Epidermal melanocyte (primary cell): ENCODE data around the gene ZZZ3.
A peak's percentile ranks its signal among the peaks of the same experiment; 100 is the strongest.
"Not testable (repeated sequence)": the region's sequence is repeated elsewhere in the genome, so short reads cannot be mapped to it uniquely, and the experiment has no call there.

Source experiments
- DNase-seq: peaks from one replicate; pipeline ENCODE4 v3.0.0; 2011; ENCODE audit warnings: low spot score; ENCODE audit not compliant: insufficient read length

The ZZZ3 gene

GRCh38 chr1:77682460-77683159 is at the start of gene ZZZ3:
TSS of gene ZZZ3 (minus strand) at chr1:77682658. CDS start at chr1:77633354, 49,304 bp downstream.
- peak; percentile 75 for DNase-seq

- DNase-seq: no peak
These were observed 49.6 kb upstream of the ZZZ3 start for GRCh38 chr1:77732090-77732489.

- no peak for DNase-seq
These were observed 43.2 kb upstream of the ZZZ3 start for GRCh38 chr1:77725706-77726105.

DNA sequence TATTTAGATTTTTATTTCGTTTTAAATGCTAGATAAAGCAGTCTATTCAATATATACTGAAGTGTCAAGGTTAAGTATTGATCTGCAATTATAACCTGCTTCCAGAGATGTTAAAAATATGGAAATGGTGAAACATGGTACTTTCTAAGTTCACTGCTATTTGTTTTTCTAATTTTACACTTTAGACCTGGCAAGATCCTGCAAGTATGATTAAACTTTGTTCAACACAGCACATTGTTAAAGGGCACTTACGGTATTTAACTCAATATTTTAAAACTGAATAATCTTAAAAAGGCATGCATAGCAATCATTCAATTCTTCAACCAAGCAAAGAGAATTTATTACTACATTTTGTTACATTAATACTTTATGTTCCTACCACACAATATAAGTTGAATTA is 35.7 kb upstream of the ZZZ3 start:
- no peak for DNase-seq

GRCh38 chr1:77716065-77716464 is 33.6 kb upstream of the ZZZ3 start:
- DNase-seq: no peak

- no peak for DNase-seq
These were observed 27.3 kb upstream of the ZZZ3 start for GRCh38 chr1:77709727-77710126.

- no peak for DNase-seq
These were observed 23.9 kb upstream of the ZZZ3 start for GRCh38 chr1:77706321-77706720.

GRCh38 chr1:77704736-77705135 is 22.3 kb upstream of the ZZZ3 start:
- no peak for DNase-seq

DNA sequence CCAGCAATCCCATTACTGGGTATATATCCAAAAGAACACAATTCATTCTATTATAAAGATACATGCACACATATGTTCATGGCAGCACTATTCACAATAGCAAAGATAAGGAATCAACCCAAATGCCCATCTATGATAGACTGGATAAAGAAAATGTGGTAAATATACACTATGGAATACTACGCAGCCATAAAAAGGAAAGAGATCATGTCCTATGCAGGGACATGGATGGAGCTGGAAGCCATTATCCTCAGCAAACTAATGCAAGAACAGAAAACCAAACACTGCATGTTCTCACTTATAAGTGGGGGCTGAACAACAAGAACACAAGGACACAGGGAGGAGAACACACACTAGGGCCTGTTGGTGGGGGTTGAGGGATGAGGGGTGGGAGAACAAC is 17.2 kb upstream of the ZZZ3 start:
- not testable (repeated sequence) for DNase-seq

DNA sequence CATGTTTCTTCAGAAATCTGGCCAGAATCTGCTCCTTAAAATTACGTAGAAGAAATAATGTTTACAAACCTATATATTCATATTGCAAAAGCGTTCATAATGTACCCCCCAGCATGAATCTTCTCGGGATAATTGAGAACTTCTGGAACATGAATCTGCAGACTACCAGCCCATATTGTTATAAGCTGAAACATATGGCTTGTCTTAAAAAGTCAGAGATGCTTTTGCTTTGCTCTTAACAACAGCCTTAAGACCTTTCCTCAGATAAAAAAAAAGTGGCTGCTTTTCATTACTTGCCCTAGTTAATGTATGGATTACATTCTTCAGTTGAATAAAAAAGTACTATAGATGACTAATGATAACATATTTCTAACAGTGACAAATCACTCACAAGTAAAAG is 15.0 kb upstream of the ZZZ3 start:
- DNase-seq: no peak

GRCh38 chr1:77688939-77689338 is 6.5 kb upstream of the ZZZ3 start:
- no peak for DNase-seq

DNA sequence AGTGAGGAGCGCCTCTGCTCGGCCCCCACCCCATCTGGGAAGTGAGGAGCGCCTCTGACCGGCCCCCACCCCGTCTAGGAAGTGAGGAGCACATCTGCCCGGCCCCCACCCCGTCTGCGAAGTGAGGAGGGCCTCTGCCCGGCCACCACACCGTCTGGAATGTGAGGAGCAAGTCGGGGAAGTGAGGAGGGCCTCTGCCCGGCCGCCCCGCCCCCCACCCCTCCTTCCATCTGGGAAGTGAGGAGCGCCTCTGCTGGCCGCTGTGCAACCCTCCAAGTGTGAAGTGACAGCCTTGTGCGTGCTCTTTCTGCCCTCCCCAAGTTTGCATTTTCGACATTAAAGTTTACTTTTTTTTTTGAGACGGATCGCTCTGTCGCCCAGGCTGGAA is 5.1 kb upstream of the ZZZ3 start:
- no peak for DNase-seq

DNA sequence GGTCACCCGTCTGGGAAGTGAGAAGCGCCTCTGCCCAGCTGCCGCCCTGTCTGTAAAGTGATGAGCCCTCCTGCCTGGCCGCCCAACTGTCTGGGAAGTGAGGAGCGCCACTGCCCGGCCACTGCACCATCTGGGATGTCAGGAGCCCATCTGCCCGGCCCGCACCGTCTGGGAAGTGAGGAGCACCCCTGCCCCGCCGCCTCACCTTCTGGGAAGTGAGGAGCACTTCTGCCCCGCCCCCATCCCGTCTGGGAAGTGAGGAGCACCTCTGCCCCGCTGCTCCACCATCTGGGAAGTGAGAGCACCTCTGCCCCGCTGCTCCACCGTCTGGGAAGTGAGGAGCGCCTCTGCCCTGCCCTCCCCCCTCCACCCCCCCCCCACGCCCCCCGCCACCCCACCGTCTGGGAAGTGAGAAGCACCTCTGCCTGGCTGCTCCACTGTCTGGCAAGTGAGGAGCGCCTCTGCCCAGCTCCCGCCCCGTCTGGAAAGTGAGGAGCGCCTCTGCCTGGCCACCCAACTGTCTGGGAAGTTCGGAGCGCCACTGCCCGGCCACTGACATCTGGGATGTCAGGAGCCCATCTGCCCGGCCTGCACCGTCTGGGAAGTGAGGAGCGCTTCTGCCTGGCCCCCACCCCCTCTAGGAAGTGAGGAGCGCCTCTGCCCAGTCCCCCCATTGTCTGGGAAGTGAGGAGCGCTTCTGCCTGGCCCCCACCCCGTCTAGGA is 4.5 kb upstream of the ZZZ3 start:
- no peak for DNase-seq

DNA sequence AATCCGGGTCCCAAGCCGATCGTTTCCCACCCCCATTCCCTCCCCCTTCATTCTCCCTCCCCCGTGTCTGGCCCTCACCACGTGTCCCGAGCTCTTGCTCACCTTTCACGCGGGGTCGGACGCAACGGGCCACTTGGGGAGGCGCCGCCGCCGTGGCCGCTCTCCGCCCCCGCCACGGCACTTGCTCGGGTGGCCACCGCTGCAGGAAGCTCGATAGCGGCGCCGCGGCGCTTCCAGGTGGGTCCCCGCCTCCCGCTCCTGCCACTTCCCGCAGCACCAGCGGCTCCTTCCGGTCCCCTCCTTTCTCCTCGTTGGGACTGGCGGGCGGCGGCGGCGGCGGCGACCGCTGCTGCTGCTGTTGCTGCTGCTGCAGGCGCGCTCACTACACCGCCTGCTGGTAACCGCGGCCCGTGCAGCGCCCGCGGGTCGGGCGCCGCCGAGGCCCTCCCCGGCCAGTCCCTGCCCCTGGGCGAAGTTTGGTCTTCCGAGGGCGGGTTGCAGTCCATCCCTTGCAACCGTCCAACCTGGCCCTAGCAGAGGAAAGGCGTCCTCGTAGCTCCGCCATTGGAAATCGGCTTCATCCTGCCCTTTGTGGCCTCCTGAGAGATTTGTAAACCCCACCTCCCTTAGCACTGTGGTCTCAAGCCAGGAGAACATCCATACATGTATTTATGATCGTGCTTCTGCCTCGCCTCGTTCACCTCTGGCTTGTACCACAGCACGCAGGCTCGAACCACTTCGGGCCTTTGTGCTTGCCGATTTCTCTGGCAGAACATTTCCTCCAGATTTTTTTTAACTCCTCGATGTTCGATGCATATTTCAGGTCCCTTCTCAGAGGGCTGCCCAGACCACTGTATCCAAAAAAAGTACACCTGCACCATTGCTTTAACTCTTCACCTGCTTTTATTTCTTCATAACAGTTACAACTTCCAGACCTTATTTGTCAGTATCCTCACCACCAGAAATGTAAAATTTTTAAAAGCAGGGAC is 996 bp upstream of the ZZZ3 start:
- DNase-seq: peak; percentile 85

DNA sequence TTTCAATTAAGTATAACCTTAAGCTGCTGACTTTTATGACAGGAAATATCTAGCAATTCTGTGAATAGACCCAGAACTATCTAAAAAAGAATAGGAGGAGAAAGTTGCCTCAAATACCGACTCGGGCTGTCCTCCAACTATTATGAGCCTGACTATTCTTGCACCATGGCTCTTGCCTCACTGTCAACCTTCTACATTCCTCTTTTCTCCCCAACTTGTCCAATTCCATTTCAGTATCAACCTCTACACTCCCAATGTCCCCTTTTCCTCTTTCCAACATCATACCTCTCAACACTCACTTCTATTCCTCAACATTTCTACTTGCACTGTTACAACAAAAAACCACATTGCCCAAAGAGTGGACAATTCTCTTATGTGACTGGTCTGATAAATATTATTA is 2.3 kb downstream of the ZZZ3 start:
- no peak for DNase-seq

DNA sequence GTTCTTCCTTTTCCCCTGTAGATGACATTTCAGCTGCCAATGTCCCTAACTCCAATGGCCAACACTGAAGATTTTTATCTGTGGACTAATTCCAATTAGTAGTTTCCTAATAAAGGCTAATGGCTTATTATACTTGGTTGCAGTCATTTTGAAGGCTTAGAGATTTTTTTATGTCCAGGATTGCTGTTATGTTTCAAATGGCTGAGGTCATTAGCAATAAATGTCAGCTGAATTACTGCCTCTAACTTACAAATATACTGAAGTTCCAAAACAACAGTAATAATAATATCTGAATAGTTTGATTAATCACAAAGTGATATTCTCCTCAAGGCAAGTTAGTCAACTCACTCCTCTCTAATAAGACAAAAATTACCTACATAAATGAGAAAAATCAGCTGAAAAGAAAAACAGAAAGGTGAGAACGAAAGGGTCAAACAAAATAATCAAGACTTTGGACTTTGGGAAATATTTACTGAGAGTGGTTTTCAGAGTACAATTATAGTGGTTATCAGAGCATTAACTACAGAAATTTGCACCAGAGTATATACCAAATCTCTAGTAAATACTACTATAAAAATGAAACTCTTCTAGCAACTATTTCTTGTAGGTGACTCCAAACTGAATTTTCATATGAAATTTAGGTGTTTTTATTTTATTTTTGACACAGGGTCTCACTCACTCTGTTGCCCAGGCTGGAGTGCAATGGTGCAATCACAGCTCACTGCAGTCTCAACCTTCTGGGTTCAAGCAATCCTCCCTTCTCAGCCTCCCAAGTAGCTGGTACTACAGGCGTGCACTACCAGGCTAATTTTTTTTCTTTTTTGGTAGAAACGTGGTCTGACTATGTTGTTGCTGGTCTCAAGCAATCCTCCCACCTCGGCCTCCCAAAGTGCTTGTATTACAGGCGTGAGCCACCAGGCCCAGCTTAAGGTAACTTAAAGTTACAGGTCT is 3.5 kb downstream of the ZZZ3 start:
- DNase-seq: no peak

DNA sequence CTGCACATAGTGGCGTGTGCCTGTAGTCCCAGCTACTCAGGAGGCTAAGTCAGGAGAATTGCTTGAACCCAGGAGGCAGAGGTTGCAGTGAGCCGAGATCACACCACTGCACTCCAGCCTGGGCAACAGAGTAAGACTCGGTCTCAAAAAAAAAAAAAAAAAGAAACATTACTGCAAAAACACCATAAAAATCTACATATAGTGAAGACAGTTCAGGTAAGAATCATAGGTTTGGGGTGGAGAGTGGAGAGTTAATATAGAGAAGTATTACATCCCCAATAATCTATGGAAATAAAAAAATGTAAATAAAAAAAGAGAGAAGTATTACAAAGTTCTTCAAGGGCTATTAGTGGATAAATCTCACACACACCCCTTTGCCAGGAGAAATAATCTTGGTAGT is 7.7 kb downstream of the ZZZ3 start:
- not testable (repeated sequence) for DNase-seq

- no peak for DNase-seq
These were observed 8.6 kb downstream of the ZZZ3 start for GRCh38 chr1:77673716-77674355.

DNA sequence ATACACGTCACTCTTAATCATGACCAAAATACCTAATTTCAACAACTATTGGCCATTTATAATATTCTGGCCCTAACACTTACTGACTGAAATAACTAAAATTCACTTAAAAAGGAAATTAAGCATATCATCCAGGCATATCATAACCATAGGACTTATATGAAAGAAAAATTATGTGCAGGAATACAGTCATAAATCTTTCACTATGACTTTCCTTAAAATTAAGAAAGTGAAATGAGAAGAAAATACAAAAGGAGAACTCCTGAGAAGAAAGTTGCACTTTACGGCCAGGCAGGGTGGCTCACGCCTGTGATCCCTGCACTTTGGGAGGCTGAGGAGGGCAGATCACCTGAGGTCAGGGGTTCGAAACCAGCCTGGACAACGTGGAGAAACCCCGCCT is 9.4 kb downstream of the ZZZ3 start:
- DNase-seq: no peak

DNA sequence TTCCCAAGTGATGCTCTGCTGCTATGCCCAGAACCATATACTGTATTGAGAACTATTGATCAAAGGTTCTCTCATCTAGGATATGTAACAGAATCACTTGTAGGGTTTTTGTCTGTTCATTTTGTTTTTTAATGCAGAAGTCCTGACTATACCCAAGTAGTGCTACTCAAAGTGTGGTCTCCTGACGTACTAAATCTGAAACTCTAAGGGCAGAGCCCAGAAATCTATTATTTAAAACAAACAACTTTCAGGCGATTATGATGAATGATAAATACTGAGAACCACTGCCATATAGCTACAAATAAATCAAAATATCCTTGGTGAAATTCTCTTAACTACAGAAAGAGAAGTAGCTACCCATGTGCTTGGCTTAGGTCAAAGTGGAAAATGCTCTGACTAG is 10.1 kb downstream of the ZZZ3 start:
- no peak for DNase-seq
